CD4-positive, alpha-beta T cell treated with Interleukin-4 for 4 hours (primary cell): ENCODE results near the gene CHMP1A.
A peak's percentile ranks its signal among the peaks of the same experiment; 100 is the strongest.

ENCODE experiments used
- DNase-seq: peaks from one replicate; pipeline ENCODE4 v3.0.0-alpha.2; 2020

The CHMP1A gene

DNA sequence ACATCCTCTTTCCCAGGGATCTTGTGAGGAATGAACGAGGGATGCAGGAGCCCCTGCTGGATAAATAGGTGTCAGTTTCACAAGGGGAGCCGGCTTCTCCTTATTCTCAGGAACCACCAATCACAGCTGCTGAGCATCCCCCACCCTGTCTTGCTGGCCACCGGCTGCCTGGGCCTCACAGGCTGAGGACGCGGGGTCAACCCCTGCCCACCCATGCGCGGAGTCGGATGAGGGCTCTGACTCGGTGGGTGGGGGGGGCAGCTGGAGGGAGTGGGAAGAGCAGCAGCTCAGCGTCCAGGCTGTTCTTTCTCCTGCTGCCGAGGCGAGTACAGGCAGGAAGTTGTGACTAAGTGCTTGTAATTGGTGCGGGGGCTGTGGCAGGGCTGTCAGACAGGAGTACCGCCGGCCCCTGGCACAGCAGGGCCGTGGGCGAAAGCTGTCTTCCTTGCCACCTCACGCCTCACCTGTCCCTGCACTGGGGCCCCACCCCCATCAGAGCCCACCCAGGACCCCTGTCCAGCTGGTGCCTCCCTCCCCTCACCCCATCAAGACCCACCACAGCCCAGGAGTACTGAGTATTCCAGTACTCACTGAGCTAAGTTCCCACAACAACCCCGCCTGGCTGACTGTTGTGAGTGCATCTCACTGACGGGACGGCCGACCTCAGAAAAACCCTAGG is 55.1 kb downstream of the CHMP1A start:
- DNase-seq, result peak; percentile 61

DNA sequence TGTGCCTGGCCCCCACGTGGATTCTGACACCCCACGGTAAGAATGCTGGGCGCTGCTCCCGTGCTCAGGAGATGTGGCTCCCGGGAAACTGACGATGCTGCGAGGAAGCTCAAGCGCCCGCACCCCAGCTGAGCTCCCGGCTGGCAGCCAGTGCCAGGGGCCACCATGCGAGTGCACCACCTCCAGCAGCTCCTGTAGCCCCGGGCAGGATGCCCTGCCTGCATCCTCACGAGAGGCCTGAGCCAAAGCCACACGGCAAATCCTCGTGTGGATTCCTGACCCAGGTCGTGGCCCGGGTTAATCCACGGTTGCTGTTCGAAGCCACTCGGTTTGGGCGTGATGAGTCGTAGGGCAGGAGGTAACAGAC is 55.6 kb downstream of the CHMP1A start:
- DNase-seq, result no peak

DNA sequence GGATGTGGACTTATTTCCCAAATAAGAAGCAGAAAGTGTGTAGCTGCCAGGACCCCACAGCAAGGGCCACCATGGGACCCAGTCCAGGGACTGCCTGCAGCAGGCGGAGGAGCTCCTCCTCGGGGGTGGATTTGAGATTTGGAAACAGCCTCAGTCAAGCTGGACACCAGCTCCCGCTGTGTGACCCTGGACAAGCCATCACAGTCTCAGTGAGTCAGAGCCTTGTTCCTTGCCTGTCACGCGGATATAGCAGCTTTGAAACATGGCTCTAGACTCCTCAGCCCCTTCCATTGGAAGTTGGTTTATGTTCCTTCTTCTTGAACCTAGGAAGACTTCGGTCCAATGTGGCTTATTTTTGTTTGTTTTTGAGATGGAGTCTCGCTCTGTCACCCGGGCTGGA is 56.6 kb downstream of the CHMP1A start:
- DNase-seq, result no peak

DNA sequence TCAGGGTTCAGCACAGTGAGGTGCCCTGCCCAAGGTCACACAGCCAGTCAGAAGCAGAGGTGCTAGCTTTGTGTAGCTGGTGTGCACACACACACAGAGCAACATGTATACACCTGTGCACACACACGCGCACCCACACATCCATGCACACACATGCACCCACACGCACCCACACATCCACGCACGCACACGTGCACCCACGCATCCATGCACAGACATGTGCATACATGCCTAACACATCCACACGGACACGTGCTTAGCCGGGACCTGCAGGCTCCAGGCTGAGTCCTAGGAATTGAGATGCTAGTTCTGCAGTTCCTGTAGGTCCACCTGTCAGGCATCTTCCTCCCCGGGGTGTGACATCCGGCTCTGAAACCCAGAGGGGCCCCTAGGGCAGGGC is 57.1 kb downstream of the CHMP1A start:
- no peak for DNase-seq

DNA sequence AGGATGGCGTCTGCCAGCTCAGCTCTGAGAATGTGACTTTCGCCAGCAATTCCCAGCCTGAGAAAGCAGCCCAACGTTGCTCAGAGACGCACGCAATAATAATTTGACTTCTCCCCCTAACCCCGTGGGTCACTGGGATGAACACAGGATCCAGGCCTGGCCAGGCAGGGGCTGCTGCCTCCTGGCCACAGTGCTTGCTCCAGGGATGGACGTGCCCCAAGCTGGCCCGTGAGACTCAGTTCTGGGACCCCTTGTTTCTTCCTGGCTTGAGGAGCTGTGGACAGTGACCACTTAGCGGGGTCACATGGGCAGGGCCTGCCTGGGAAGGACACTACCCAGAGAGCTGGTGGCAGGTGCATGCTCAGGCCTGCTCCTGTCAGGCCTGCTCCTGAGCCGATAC is 57.6 kb downstream of the CHMP1A start:
- no peak for DNase-seq

DNA sequence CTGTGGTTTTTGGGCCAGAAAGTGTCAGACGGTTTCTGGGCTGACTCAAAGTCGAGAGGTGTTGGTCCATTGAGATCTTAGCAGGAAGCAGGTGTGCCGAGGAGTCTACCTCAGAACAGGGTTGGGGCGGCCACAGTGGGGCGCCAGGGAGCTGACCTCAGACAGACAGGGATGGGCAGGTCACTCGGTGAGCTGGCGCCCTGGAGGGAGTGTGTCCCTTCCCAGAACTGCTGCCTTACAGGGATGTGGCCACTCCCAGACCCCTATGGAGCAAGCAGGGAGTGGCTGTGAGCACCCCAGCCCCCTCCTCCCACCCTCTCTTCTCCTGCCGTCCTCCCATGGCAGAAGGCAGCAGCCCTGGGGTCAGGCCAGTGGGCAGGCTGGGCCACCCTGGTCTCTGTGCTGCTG is 58.1 kb downstream of the CHMP1A start:
- DNase-seq, result peak; percentile 29

DNA sequence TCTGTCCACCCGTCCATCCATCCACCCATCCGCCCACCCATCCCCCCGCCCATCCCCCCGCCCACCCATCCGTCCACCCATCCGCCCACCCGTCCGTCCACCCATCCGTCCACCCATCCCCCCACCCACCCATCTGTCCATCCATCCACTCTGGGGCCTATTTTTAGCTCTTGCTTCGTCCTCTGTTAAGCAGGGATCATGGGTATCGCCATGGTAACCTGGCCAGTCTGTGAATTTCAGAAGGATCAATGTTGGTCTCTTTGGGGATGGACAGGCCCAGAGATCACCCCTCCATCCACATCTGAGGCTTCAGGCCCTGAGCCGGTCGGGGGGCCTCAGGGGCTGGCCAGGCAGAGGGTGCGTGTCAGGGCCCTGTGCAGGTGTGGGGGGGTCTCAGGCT is 59.3 kb downstream of the CHMP1A start:
- no peak for DNase-seq

DNA sequence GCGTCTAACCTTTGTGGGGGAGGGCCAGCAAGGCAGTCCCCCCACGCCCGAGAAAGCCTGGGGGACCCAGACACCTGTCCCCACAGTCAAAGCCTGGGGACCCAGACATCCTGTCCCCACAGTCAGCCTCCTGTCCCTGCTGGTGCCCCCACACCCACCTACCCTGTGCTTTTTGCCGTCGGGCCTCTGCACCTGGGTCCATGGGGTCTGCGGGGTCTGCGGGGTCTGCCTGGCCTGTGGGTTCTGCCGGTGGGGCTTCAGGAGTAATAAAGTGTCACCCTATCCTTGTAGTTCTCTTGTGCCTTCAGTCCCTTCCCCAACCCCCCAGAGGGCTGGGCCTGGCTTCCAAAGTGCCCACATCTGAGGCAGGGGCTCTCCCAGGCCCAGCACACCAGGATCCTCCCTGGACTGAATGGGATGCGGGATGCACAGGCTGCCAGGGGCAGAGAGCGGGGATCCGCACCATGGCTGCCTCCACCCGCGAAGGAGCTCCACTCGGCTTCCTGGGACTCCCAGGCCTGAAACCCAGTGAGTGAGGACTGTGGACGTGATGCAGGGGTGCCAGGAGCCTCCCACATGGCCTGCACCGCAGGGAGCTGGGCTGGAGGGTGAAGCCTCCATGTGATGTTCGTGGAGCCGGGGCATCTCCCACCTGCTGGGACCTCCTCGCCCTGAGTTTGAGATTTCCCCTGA is 60.4 kb downstream of the CHMP1A start:
- no peak for DNase-seq

DNA sequence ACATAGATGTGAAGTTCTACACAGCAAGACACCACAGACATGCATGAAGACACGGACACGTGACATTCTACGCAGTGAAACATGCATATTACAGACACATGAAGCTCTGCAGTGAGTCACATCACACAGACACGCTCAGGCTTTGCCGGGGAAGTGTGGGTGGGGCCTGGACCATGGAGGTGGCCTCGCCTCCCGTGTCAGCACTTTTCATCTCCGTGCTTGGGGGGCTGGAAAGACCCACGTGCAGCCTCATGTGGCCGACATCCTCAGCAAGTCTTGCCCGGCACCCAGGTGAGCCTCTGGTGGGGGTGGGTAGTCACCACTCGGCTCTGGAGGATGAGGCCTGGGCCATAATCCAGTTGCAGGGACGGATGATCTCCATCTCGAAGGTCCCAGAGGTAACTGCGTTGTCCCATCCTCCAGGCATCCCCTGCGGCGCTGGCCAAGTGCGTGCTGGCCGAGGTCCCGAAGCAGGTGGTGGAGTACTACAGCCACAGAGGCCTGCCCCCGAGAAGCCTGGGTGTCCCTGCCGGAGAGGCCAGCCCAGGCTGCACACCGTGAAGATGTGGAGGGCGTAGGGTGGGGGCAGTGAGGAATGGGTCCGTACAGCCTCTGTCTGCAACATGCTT is 61.3 kb downstream of the CHMP1A start:
- DNase-seq, result no peak

DNA sequence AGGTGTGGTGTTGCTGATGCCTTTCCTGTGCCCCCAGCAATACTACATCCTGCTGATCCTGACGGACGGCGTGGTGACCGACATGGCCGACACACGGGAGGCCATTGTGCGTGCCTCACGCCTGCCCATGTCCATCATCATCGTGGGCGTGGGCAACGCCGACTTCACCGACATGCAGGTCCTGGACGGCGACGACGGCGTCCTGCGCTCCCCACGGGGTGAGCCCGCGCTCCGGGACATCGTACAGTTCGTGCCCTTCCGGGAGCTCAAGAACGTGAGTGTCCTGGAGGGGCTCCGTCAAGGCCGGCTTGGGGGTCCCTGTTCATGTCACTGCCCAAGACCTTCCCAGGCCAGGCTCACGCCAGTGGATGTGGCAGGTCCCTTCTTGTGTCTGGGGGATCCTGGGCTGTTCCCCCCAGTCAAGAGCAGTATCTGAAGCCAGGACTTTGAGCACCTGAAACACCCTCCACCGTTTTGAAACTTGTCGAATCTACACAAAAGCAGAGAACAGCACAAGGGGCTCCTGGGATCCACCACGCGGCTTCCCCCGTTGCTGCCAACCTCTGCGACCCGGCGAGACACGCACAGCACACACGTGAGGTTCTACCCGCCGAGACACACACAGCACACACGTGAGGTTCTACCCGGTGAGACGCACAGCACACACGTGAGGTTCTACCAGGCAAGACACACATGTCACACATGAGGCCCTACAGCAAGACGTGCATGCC is 62.0 kb downstream of the CHMP1A start:
- no peak for DNase-seq
